Smooth muscle cell (in vitro differentiated cells): Measurements from ENCODE around the gene MBD4. TPM values are rescaled to one million over a fixed set of nuclear protein-coding genes. Genes with fewer than 3 reads are reported as not detected.

ENCODE experiments used
- DNase-seq: peaks from one replicate; lab custom pipeline; 2025; ENCODE audit not compliant: unreplicated experiment; lab: John Stamatoyannopoulos, UW
- H2AFZ ChIP-seq: fragments of 200-600 bp; sonication (generic); 2 replicates; pipeline ENCODE4 v1.6.0; 2016; ENCODE audit warnings: antibody characterized with exemption, low read depth, mild to moderate bottlenecking
- H3F3A ChIP-seq: fragments of 200-600 bp; sonication (generic); 2 replicates; pipeline ENCODE4 v1.6.0; 2017; ENCODE audit warnings: antibody characterized with exemption, low read depth
- H3K27ac ChIP-seq: fragments of 200-600 bp; sonication (generic); 2 replicates; pipeline ENCODE4 v1.5.1; 2016; ENCODE audit warnings: low read depth, mild to moderate bottlenecking
- H3K27me3 ChIP-seq: fragments of 200-600 bp; sonication (generic); 2 replicates; pipeline ENCODE4 v1.6.1; 2016; ENCODE audit warnings: low read depth, mild to moderate bottlenecking
- H3K36me3 ChIP-seq: fragments of 200-600 bp; sonication (generic); 2 replicates; pipeline ENCODE4 v1.5.1; 2016; ENCODE audit warnings: low read depth
- H3K4me1 ChIP-seq: fragments of 200-600 bp; sonication (generic); 2 replicates; pipeline ENCODE4 v1.5.1; 2016; ENCODE audit warnings: low read depth
- H3K4me2 ChIP-seq: fragments of 200-600 bp; sonication (generic); 2 replicates; pipeline ENCODE4 v1.6.0; 2016; ENCODE audit warnings: mild to moderate bottlenecking
- H3K4me3 ChIP-seq: fragments of 200-600 bp; sonication (generic); 2 replicates; pipeline ENCODE4 v1.5.1; 2016; ENCODE audit warnings: mild to moderate bottlenecking
- H3K79me2 ChIP-seq: fragments of 200-600 bp; sonication (generic); 2 replicates; pipeline ENCODE4 v1.6.0; 2016; ENCODE audit warnings: low read depth, mild to moderate bottlenecking
- H3K9ac ChIP-seq: fragments of 200-600 bp; sonication (generic); 2 replicates; pipeline ENCODE4 v1.6.0; 2016; ENCODE audit warnings: low read depth
- H3K9me3 ChIP-seq: fragments of 200-600 bp; sonication (generic); replicated peaks from 2 replicates; pipeline ENCODE4 v1.5.1; 2016; ENCODE audit warnings: low read depth
- H4K20me1 ChIP-seq: fragments of 200-600 bp; sonication (generic); 2 replicates; pipeline ENCODE4 v1.6.0; 2016; ENCODE audit warnings: low read depth
- WGBS: methylation state at CpG from one replicate; pipeline ENCODE4 v1.1.7; 2016; ENCODE audit warnings: low lambda C conversion rate; 5-methylcytosine and 5-hydroxymethylcytosine counted together
- polyA plus RNA-seq: library from polyadenylated mRNA; unstranded; fragments of >200 nt; fragmentation: Nextera tagmentation; extraction: Ambion mirVana; gene quantifications from 2 replicates; pipeline ENCODE4 v1.2.1, GENCODE V29; 2016
- total RNA-seq: library from RNA; depleted of rRNA; stranded (reverse); fragments of >200 nt; gene quantifications from 2 replicates; pipeline ENCODE4 v1.2.3, GENCODE V29; 2014
- TF ChIP-seq, protein P1 (sequence below): fragments of 200-600 bp; sonication (generic); IDR thresholded peaks from 2 replicates; pipeline ENCODE4 v1.5.1; 2017; ENCODE audit warnings: borderline replicate concordance, mild to moderate bottlenecking, antibody characterized with exemption; ENCODE audit not compliant: insufficient read depth, poor library complexity, severe bottlenecking

MBD4 gene
- total and polyA plus RNA-seq, 2 experiments from 2014 or later: 23.1 to 26.5 TPM

DNA sequence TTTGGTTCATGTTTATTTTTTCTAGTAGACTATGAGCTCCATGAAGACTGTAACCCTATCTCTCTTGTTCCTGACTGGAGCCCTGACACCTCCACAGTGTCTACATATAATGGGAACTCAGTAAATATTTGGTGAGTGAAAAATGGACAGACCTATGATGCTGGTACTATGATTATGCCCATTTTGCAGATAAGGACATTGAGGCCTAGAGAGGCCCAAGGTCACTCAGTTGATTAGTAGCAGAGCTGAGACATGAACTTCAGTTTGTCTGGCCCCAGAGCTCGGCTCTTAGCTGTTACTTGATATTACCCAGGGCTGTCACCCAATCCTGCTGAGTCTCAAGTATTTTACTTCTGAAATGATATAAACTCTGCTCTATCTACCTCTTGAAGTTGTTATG is 16.9 kb downstream of the MBD4 start:
- Histone ChIP-seq H3K9ac (no peak overlapping the region), H3K4me2 (no peak overlapping the region), H3K79me2 (no peaks in the 10 kb centered on the region), H3K4me1 (peaks cover 4% of the 10 kb centered on the region), H4K20me1 (no peaks in the 10 kb centered on the region), H3K36me3 (no peaks in the 10 kb centered on the region), H3K27ac (no peak overlapping the region), H3F3A (no peaks in the 10 kb centered on the region), H3K4me3 (no peak overlapping the region), H3K9me3 (no peaks in the 10 kb centered on the region), H2AFZ (no peak overlapping the region), H3K27me3 (no peaks in the 10 kb centered on the region)
- 81% methylated on average over 1 of the region's 1 CpG for WGBS
- TF ChIP-seq, protein P1, sequence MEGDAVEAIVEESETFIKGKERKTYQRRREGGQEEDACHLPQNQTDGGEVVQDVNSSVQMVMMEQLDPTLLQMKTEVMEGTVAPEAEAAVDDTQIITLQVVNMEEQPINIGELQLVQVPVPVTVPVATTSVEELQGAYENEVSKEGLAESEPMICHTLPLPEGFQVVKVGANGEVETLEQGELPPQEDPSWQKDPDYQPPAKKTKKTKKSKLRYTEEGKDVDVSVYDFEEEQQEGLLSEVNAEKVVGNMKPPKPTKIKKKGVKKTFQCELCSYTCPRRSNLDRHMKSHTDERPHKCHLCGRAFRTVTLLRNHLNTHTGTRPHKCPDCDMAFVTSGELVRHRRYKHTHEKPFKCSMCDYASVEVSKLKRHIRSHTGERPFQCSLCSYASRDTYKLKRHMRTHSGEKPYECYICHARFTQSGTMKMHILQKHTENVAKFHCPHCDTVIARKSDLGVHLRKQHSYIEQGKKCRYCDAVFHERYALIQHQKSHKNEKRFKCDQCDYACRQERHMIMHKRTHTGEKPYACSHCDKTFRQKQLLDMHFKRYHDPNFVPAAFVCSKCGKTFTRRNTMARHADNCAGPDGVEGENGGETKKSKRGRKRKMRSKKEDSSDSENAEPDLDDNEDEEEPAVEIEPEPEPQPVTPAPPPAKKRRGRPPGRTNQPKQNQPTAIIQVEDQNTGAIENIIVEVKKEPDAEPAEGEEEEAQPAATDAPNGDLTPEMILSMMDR: no peak
- no peak for DNase-seq

DNA sequence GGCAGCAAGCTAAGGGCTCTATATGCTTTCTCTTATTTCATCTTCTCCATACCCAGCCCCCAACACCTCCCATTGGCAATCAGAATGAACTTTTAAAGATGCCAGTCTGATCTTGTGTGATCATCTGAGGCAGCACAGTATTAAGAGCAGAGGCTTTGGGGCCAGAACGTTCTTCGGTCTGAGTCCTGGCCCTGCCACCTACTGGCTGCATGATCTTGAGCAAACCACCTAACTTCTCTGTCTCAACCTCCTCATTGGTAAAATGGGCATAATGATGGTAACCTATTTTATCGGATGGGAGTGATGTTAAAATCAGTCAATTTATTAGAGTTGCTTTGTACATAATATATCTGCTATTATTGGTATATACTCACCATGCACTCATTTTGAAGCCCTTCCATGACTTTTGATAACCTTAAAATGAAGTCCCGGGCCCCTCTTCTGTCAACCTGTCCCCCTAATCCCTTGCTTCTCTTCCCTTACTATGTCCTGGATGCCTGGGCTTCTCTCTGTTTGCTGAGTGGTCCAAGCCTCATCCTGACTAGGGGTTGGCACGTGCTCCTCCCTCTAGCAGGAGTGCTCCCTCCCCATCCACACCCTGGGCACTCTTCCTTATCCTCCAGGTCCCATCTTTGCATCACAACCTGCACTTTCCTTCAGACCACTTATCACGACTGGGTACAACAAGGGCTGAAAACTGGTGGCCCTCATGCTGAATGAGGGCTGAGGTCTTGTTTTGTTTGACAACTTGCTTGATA is 17.6 kb downstream of the MBD4 start:
- no peak overlapping the region for H2AFZ ChIP-seq
- TF ChIP-seq, protein P1: no peak
- WGBS: 75% methylated on average over 6 of the region's 6 CpGs
- no peaks in the 10 kb centered on the region for H3K27me3 ChIP-seq
- no peak for DNase-seq
- no peak overlapping the region for H3K4me2 ChIP-seq
- no peak overlapping the region for H3K27ac ChIP-seq
- no peak overlapping the region for H3K9ac ChIP-seq
- no peaks in the 10 kb centered on the region for H3K36me3 ChIP-seq
- H3F3A ChIP-seq: peaks cover 2% of the 10 kb centered on the region
- H3K4me1 ChIP-seq: peaks cover 4% of the 10 kb centered on the region
- no peaks in the 10 kb centered on the region for H3K79me2 ChIP-seq
- no peaks in the 10 kb centered on the region for H3K9me3 ChIP-seq
- H4K20me1 ChIP-seq: no peaks in the 10 kb centered on the region
- no peak overlapping the region for H3K4me3 ChIP-seq

DNA sequence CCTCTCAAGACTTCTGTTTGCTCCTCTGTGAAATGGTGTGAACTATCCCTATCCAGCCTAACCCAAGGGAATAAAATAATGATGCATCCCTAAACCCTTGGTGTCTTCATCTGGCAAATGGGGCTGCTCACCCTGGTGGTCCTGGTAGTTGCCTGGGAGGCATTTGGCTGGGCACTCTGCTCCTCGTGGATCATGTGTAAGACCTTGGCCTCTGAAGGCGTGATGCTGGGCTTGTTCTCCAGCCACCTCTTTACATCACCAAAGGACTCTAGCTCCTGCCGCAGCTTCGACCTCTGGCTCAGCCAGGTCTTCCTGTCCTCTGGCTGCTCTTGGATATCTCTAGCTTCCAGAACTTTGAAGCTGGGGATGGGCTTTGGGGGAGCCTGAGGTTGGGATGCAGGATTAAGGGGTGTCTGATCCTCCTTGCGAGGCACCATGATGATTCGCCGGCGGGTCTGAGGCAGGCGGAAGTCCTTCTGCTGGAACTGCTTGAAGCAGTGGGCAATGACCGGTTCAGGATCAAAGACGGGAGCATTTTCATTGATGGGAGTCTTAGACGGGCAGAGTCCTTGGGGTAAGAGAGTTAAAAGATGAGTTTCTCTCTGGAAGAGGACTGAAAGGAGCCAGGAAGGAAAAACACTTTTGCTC is 18.4 kb downstream of the MBD4 start:
- Histone ChIP-seq H3K4me1 (peaks cover 4% of the 10 kb centered on the region), H3K9ac (no peak overlapping the region), H3K27me3 (no peaks in the 10 kb centered on the region), H3K27ac (no peak overlapping the region), H2AFZ (no peak overlapping the region), H3F3A (peaks cover 2% of the 10 kb centered on the region), H3K79me2 (no peaks in the 10 kb centered on the region), H4K20me1 (no peaks in the 10 kb centered on the region), H3K4me3 (no peak overlapping the region), H3K9me3 (no peaks in the 10 kb centered on the region), H3K36me3 (no peaks in the 10 kb centered on the region), H3K4me2 (no peak overlapping the region)
- 93% methylated on average over 12 of the region's 12 CpGs for WGBS
- TF ChIP-seq, protein P1: no peak
- DNase-seq: no peak
